ENCODE data around the gene PRIMA1.

The PRIMA1 gene

DNA sequence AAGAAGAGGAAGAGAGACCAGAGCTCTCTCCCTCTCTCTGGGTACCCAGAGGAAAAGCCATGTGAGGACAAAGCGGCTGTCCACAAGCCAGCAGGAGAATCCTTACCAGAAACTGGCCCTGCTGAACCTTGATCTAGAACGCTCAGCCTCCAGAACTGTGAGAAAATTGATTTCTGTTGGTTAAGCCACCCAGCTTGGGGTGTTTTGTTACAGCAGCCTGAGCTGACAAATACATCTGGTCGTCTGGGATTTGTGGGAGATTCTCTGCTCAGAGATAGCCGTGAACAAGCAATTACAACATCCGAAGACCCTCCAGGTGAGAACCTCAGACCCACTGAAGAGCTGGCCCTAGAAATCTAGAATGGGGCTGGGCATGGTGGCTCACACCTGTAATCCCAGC lies 6.5 kb upstream of the PRIMA1 start:
- no peak for DNase-seq

DNA sequence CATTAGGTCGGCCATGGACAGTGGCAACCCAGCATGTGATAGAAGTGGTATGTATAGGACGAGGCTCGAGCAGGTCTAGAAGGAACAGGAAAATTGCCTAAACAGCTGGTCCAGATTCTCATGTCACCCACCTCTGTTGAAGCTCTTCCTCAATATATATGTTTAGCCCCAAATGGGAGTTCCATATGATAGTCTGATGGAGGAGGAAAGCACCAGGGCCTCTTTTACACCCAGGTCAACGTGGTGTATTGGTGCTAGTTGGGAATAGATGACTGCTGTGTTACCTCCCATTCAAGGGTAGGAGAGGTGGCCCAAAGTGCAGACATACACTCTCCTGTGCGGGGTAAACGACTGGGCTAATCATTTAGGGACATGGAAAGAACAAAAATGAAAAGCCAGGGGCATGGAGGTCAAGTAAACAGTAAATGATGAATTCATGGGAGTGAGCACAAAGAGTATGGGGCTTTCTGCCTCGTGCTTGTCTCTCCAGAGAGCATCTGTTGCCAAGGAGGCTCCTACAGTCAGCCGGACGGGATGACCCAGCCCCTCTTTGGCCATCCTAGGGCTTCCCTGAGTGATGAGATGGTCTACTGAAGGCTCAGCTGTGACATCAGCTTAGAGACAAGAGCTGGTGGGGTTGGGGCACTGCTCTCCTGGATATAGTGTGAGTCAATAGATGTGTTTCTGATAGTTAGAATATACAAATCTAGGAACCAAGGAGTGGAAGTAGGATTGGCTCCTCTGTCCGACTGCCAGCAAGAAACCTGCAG lies 5.5 kb upstream of the PRIMA1 start:
- no peak for DNase-seq

DNA sequence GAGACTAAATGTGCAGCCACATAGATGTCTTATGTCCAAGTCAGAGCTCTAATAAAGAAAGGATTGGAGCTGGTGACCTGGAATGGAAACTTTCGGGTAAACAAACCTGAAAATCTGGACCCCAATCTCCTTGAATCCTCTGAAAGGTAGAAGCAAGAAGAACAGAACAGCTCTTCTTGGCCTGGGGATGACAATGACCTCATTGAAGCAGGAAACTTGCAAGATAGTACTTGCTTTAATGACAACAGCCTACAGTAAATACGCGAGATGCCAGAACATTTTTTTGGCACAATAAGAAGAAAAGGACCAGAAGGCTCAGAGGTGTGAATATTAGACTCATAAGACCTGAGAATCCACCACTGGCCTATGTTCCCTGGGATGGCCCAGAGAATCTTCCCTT lies 4.1 kb upstream of the PRIMA1 start:
- DNase-seq = no peak

DNA sequence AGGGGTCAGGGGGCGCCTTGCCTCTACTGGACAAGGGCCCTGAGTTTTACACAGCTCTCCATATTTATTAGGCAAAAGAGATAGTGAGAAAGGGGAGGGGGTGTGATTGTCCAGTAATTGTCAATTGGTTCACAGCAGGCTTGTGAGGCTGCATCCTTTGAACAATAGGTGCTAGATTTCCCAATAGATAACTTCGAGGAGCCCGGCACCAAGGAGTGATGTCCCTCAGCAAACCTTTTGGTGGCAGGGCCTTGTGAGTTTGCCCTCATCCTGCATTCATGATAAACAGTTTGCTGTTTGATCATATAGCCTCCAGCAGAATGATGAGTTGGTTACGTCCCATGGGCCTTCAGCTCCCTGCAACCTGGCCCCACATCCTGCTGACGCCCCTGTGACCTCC lies 2.7 kb upstream of the PRIMA1 start:
- no peak for DNase-seq

DNA sequence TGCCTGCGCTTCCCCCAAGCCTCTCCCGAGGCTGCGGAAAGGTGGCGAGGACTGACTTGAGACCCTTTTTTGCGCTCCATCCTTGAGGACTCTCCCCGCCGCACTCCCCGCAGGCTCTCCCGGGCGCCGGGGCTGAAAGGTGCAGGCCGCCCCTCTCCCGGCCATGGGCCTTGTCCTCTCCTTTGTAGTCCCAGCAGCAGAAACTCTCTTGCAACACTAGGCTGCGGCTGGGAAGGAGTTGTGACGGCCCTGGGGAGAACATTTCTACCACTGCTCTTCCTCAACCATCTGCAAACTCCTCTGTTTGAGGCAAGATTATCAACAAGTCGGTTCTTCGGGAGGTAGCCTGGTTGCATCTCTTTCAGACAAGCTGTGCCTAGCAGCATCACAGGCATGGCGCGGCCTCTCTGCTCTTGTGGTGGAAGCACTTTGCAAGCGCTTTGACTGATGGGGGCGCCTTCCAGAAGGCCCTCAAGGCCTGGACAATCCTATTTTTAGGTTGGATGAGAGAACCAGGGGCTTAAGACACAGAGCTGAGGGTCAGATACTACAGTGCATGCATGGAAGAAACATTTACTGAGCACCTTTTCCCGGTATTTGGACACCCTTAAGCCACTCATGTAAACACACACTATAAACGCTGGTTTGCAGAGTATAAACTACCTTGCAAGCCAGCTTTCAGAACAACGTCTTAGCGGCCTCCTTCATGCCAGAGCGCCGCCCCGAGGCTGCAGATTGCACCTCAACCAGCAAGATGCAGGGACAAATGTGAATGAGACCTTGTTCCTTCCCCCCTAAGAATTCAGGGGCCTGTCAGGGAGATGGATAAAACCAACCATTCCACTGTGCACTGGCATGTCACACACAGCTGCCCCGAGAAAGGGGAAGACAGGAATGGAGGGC lies 1.2 kb upstream of the PRIMA1 start:
- DNase-seq = no peak

DNA sequence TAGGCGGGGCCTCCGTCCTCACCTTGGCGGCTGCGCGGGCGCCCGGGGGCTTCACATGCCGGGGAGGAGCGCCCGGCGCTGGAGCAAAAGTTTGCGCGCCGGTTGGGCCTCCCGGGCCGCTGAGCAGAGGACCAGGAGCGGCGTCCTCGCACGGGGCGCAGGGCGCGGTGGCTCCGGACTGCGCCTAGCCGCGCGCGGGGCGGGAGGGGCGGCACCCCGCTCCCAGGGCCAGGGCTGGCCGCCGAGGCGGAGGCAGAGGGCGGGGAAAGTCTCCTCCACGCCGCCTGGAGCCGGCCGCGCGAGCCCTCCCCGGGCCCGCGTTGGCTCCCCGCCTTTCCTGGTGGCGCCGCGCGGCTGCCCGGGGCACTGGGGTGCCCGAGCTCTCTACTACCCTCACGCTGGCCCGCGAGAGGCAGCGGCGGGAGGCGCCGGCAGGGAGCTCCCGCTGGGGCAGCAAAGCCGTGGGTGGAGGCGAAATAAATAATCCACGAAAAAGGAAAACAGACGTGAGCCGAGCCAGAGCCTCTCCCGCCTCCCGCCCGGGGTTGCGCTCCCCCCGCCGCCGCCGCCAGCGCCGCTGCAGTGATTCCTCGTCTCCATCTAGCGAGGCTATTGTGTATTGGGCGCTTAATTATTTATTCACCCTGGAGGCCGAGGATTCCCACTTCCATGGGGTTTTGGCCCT lies 400 bp upstream of the PRIMA1 start:
- DNase-seq = peak; percentile 50

DNA sequence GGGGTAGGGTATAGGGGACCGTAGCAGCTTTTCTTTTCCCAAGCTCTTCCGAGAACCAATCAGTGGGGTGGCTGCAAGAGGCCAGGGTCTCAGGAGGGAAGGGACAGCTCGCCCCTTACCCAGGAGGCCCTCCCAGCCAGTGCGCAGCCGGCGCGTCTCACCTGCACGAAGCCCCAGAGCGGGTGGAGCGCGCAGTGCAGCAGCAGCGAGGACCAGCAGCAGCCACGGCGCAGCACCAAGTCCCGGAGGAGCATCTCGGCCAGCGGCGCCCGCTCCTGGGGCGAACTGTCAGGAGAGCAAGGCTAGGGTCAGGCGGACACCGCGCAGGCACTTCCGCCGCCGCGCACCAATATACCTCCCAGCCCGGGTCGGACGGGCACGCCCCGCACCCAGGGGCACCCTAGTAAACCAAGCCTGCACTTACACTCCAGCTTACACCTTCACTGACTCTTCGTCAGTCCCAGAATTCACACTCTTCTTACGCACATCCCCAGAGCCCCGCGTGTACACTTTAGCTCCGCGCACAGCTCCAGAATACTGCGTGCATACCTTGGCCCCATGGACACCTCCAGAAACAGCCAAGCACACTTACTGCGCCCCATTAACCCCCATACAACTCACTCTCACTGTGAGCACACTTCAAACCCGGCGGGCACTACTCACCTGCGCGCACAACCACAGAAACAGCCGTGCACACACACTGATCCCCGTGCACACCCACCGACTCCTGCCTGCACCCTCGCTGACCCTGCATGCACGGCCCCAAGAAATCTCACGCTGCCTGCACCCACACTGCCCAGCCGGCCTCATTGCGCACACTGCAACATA lies 606 bp downstream of the PRIMA1 start:
- DNase-seq = no peak

DNA sequence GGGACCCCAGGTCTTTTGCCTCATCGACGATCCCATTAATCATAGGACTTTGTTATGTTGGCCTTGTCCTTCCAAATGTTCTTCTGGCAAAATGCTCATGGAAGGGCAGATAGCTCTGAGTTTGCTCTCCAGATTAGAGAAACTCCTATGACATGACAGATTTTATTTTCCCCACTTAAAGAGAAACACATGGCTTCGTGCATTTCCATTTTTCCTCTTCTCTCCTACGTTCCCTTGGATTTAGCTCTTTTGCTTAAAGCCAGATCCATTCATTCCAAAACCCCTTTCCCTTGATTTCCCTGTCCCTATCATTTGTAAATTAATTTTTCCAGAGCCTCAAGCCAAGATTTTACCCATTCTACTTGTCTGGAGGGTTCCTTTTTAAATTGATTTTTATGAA lies 2.9 kb downstream of the PRIMA1 start:
- no peak for DNase-seq

DNA sequence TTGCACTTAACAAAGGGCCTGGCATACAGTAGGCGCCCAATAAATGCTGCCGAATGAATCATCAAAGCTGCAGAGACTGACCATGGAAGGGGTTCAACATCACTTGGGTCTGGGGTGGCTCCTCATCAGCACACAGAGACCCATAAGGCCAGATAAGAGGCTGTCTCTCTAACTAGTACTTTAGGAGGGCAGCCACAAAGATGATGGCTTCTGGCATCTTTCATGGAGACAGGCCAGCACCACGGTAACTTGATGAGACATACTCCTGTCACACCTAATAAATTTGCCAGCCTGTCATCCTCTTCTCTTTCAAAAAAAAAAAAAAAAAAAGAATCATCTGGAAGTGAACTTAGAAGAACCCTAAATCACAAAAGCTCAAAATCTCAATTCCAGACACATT lies 3.4 kb downstream of the PRIMA1 start:
- no peak for DNase-seq

DNA sequence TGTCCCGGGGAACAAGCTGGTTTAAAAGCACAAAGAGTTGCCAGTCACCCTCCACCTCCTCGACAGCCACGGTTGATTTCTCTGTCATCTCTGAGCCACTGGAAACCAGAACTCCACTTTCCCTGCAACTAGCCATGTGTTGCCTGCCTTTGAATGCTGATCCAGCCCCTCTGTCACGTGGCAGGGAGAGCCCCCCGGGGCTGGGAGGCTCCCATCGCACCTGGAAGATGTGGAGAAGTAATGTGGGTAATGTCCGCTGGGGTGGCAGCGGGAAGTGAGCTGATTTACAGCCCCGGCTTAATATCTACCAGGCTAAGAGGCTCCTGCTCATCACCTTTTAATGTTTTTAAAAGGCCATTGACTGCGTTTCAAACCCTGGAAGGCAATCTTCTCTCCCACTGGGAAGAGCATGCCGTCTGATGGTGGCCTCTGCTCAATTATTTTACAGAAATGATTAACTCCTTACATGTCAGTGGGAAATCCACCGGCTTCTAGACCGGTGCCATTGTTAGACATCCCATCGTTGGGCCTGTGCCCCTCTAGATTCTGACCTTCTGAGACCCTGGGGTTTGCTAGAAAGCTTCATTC lies 7.4 kb downstream of the PRIMA1 start:
- no peak for DNase-seq

DNA sequence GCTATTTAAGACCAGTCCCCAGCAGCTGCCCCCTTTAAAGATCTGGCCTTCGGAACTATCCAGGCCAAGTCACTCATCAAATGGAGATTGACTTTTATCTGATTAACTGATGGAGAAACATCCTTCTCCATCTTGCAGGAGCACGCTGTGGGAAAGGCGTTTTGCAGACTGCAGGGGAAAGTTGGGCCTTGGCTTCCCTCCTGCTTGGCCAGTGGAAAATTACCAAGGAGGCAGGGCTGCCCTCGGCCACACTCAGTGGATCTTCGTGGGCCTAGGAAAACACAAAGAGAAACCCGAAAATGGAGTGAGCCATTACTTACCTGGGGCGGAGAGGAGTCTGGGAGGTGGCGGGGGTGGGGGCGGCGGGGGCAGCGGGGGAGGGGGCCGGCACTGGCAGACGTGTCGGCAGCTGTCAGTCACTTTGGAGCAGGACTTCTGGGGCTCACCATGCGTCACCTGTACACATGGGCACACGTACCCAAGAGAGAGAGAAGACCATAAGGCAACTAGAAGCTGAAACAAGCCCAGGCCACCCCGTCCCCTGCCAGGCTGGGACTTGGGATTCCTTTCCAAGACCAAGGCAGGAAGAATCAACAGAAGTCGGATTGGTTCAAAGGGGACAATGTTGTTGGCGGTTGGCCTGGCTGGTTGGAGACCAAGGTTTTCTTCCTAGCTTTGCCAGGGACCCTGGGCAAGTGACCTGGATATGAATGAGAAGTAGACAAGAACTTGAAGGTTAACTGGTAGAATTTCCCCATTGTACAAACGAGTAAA lies 9.2 kb downstream of the PRIMA1 start:
- no peak for DNase-seq

DNA sequence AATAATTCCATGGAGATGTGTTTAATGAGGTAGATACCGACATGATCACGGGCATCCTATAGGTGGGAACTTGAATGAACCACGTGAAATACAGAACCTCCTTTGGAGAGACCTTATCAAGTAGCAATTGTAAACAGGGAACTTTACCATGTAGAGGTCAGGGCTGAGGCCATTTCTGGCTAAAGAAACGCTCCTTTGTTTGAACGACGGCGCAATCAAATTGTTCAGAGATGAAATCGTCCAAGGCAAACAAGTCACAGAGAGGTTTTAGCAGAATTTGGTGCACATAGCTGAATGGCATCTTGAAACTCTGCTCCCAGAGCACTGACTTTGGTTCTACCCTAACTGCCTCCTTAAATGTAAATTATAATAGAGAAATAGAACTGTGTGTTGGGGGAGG lies 9.8 kb downstream of the PRIMA1 start:
- DNase-seq = no peak

DNA sequence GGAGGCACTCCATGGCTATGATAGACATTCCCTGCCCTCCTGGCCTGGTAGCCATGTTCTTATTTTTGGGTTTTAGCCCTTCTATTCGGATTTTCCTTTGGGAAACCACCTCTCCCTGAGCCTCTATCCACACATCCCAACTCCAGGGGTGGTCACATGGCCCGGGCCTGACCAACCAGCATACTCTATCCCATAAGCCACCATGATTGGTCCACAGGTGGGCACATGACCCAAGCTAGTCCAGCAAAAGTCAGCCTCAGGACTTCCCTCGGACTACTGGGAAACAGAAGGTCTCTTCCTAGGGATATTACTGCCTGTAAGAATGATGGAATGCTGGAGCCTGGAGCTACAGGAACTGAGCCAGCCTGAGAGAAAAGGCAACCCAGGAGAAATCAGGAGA lies 12.5 kb downstream of the PRIMA1 start:
- DNase-seq = no peak

DNA sequence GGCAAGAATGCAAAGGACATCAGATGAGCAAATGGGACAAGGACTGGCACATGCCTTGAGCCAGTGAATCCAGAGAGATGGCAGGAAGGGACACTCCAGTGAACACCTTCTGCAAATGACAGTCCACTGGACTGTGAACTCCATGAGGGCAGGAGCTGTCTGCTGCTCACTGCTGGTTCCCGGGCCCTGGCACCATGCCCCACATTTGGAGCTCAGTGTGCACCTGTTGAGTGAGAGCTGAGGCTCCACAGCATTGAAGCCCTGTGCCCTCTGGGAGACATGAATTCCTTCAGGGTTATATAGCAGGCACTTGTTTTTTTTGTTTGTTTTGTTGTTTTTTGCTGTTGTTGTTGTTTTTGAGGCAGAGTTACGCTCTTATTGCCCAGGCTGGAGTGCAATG lies 13.1 kb downstream of the PRIMA1 start:
- no peak for DNase-seq

DNA sequence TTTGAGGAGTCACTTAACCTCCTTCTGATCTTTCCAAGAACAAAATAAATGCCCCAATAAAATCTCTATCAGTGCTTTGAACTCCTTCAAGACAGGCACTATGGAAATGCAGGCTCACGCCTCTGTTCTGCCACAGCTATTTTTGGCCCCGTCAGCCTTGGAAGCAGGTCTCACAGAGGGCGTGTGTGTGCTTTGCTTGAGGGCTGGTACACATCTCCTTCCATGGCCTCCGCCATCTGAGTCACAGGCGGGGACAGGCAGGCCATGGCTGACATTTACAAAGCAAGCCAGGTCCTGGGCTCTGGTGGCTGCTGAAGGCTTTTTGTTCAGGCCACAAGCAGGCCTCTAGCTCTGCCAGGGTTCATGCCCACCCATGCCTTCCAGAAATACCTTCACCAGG lies 16.0 kb downstream of the PRIMA1 start:
- no peak for DNase-seq

DNA sequence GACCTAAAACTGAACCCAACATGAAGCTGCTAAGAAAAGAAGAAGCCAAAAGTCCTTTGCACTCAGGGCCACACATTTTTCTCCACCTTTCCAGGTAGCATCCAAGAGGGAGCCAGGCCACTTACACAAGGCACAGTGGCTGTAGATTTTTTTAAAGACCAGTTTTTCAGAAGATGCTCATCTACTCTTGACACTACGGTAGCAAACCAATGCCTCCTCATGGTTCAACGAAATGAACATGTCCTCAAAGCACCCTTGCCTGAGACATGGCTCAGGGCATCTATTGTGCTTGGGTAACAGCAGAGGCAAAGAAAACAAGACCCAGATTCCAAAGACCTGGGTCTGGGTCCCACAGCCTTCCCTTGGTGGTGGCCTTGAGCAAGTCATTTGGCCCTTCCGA lies 22.3 kb downstream of the PRIMA1 start:
- DNase-seq = no peak

DNA sequence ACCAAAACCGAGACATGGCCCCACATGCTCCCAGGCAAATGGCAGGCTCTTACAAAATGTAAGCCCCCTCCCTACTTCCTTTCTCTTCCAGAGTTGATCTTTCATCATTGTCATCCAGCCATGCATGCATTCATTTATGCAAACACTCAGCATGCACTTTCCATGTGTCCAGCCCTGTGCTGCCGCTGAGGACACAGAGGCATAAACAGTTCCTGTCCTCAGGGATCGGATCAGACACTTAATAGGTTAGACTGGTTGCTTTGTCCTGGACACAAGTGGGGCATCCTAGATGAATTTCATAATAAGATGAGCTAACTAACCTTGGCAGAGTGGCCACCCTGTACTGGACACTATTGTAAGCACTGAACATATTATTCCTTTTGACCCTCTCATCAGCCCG lies 23.1 kb downstream of the PRIMA1 start:
- DNase-seq = no peak

DNA sequence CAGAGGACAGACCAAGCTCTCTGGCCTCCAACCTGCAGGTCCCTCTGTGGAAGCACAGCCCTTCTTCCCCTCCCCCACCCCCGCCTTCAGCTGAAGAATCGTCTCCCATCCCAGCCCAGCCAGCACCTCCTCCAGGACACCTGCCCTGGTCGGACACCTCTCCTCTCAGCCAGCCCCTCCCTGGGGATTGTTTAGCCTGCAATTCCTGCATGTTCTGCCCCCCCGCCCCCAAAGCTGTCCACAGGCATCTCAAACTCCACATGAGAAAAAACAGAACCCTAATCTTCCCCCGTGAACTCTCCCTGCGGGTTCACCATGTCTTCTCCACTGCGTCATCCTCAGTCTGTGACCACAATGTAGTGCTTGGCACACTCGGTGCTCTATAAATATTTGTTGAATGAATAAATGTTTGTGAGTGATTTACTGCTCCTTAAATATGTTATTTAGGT lies 24.1 kb downstream of the PRIMA1 start:
- DNase-seq = no peak

DNA sequence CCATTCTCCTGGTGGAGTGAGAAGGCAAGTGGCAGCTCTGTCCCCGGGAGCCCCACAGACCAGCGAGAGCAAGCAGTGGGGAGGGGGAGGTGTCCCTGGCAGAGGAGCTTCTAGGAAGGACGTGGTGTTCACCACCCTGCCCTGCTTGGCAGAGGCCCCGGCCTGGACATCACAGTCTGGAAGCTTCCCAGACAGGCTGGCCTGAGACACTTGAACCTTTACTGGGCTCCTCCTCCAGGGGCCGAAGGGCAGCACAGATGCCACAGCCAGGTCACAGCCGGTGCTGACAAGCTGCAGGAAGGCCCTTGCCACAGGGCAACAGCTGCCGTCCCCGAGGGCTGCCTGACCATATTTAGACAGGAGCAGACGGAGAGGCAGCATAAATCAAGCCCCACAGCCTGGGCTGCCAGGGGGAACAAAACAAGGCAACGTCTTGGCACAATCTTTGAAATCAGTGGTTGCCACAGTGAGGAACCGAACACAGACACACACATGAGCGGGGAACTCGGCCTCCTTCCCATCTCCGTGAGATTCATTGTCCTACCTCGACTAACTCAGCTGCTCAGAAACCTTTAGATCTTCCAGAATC lies 28.5 kb downstream of the PRIMA1 start:
- DNase-seq = no peak

DNA sequence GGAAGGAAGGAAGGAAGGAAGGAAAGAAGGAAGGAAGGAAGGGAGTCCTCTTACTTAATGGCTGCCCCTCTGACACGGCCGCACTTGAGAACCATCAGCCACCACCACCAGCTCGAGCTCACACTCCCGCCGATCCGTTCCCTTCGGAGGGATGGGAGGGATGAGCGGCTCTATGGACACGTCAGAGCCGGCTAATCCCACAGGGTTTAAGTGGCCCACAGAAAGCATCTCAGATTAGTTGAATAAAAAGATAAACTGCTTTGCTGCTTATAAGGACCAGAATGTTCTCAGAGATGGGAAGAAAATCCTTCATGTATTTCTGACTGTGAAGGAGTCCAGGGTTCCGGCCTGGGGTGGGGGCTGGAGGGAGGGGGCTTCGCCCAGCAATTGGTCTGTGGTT lies 31.1 kb downstream of the PRIMA1 start:
- DNase-seq = no peak

DNA sequence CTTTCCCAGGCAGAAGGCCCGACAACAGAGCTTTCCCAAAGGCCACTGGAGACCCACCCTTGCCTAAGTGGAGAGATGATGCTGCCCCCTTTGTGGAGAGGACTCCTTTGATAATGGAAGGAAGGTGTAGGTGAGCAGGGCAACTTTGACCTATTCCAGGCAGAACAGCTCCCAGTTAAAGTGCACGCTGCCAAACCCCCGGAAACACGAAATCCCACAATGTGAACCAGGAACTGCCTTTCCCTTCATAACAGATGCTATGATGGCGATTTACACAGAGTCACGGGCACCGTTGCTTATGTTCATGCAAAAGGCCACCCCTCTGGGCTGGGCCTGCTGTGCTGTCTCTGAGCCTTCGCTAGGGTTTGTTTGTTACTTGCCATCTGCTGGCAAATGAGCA lies 34.6 kb downstream of the PRIMA1 start:
- DNase-seq = no peak
